Epidermal melanocyte (primary cell): ENCODE data around the gene FCHO1.
"Not testable (repeated sequence)": the region's sequence is repeated elsewhere in the genome, so short reads cannot be mapped to it uniquely, and the experiment has no call there.

Experiments used
- DNase-seq: peaks from one replicate; pipeline ENCODE4 v3.0.0; 2011; ENCODE audit warnings: low spot score; ENCODE audit not compliant: insufficient read length

Gene FCHO1

GRCh38 chr19:17794412-17794730, 43.1 kb downstream of the FCHO1 start:
- DNase-seq = no peak

DNA sequence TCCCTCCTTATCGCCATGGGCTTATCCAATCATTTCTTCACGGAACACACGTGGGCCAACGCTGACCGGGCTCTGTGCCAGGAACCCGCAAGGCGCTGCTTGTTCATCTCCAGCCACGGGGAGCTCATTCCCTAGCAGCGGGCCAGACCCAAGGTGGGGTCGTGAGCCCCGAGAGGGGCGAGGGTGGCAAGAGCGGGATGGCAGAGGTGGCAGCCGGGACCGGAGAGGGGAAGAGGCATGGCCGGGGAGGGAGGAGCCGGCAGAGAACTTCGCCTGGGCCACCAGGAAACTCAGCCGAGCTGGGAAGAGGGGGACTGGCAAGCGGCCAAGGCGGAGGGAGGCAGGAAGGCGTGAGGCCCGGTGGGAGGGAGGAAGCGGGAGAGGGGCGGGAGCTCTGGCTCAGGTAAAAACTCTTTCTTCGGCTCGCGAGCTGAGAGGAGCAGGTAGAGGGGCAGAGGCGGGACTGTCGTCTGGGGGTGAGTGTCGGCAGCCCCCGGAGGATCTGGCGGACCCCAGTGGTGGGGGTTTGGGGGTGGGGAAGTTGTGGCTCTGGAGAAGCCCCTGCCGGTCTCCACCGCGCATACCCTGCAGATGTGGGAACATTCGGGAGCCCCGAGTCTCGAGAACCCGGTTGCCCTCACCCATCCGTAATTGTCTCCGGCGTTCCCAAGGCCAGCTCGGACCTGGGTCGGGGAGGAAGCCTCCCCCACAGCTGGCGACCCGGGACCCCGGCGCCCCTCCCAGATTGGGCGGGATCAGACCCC, 43.6 kb downstream of the FCHO1 start, which contains the start of gene B3GNT3:
Gene B3GNT3 (plus strand): TSS at position 408 of the 764 bp plus-strand sequence. CDS start 12,670 bp downstream, outside the sequence.
- DNase-seq = no peak

DNA sequence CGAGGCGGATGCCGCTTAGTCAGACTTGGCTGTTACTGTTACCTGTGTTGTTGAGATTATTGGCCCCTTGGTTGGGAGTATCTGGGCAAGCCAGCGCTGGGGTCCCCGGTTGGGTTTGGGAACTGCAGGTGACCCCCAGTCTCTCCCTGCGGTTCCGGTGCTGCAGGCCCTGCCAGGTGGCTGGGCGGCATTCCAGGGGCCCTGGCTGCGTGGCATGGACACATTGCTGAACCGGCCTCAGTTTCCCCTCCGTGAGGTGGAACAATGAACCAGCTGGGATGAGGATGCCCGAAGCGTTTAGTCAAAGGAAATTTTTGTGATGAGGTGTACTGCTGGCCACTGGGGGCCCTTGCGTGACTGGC, 44.2 kb downstream of the FCHO1 start:
- DNase-seq = no peak

- DNase-seq = no peak
Observed at GRCh38 chr19:17796013-17796837, 44.9 kb downstream of the FCHO1 start.

DNA sequence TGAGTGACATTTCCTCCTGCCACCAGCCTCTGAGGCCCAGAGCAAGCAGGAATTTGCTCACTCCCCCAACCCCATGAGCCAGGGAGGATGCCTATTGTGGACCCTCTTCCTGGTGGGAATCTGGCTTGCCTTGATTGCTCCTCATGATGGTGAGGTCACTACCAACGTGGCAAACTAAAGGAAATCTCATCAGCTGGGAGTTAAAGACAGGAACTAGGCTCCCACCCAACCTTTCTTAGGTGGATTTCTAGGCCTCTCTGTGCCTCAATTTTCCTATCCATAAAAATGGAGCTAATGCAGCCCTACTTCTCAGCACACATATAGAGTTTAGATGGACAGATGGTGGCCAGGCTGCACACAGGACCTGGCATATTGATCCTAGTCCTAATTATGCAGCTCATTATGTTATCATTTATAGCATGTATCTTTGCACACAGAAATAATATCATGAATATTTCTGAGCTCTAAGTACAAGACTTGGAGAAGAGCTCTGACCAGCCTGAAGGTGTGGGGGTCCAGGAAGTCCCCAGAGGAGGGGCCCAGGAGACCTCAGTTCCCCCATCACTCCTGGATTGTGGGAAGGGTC, 45.7 kb downstream of the FCHO1 start:
- DNase-seq = no peak

GRCh38 chr19:17797424-17798201, 46.3 kb downstream of the FCHO1 start:
- DNase-seq = no peak

- not testable (repeated sequence) for DNase-seq
Observed at GRCh38 chr19:17798599-17798998, 47.3 kb downstream of the FCHO1 start.

DNA sequence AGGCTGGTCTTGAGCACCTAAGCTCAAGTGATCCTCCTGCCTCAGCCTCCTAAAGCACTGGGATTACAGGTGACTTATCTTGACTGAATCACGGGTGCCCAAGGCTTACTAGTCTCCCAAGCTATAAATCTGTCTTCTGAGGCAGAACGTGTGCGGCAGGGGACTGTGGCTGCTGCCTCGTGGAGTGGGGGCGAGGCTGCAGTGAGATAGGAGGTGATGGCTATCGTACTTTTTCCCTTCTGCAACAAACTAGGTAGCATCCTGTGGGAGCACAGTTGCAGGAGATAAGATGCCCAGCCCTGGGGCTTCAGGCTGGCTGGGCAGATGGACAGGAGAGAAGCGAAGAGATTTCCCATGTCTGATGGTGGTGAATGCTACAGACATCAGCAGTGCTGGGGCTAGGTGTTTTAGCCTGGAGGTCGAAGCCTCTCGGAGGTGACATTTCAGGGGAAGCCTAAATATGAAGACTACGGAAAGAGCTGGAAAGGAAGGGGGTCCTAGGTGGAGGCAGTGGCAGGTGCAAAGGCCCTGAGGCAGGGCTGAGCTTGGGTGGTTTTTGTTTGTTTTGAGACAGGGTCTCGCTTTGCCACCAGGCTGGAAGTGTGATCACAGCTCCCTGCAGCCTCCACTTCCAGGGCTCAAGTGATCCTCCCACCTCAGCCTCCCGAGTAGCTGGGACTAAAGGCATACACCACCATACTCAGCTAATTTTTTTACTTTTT, 51.0 kb downstream of the FCHO1 start:
- DNase-seq = no peak

GRCh38 chr19:17803264-17803896, 52.1 kb downstream of the FCHO1 start:
- no peak for DNase-seq

DNA sequence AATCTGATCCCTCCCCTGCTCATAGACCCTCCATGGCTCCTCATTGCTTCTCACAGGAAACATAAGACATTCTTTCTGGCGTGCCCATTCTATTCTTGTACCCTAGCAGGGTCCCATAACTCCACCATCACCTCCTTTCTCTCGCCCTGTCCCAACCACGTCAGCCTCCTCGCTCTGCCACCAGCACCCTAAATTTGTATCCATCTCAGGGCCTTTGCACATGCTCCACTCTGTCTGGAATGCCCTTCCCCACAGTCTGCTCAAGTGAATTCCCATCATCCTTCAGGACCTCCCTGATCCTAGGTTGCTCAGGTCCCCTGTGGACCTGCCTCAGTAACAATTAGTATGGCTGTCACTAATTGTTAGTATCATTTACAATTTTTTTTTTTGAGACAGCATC, 54.1 kb downstream of the FCHO1 start:
- no peak for DNase-seq

DNA sequence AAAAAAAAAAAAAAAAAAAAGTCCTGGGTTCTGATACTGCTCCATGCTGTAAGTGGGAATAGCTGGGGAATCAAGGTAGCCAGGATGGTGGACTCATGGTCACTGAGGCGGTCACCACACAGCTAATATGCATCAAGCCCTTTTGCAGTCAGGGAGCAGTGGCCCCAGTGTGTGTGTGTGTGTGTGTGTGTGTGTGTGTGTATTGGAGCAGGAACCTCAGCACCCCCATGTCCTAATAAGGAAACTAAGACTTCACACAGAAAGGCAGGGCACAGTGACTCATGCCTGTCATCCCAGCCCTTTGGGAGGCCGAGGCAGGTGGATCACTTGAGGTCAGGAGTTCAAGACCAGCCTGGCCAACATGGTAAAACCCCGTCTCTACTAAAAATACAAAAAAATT, 55.7 kb downstream of the FCHO1 start:
- no peak for DNase-seq

- no peak for DNase-seq
Observed at GRCh38 chr19:17807731-17808316, 56.5 kb downstream of the FCHO1 start.

GRCh38 chr19:17811103-17811502, 59.8 kb downstream of the FCHO1 start:
- no peak for DNase-seq

DNA sequence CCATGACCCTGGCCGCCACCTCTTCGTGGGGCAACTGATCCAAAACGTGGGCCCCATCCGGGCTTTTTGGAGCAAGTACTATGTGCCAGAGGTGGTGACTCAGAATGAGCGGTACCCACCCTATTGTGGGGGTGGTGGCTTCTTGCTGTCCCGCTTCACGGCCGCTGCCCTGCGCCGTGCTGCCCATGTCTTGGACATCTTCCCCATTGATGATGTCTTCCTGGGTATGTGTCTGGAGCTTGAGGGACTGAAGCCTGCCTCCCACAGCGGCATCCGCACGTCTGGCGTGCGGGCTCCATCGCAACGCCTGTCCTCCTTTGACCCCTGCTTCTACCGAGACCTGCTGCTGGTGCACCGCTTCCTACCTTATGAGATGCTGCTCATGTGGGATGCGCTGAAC, 60.4 kb downstream of the FCHO1 start:
- DNase-seq = no peak

GRCh38 chr19:17812099-17812498, 60.8 kb downstream of the FCHO1 start:
- no peak for DNase-seq

DNA sequence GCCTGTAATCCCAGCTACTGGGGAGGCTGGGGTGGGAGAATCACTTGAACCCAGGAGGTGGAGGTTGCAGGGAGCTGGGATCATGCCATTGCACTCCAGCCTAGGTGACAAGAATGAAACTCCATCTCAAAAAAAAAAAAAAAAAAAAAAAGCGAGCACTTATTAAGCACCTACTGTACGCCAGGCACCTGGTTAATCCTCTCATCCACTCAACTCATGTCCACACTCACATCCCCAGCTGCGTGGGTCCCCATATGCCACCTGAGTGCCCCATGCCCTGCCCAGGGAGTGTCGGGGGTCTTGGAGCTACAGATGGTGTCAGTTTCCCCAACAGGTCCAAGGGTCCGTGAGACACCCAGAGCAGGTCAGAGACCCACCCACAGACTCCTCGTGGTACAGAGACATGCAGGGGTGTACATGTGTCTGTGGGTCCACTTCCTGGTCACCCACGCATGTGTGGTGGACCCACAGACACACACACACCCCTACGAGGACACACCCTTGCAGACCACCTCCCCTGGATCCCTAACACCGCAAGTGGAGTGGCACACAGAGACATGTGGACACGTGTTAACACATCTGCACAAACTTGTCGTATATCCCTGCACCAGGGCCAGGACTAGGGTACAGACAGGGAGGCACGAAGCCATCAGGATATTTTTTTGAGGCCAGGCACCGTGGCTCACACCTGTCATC, 66.5 kb downstream of the FCHO1 start:
- DNase-seq = no peak

DNA sequence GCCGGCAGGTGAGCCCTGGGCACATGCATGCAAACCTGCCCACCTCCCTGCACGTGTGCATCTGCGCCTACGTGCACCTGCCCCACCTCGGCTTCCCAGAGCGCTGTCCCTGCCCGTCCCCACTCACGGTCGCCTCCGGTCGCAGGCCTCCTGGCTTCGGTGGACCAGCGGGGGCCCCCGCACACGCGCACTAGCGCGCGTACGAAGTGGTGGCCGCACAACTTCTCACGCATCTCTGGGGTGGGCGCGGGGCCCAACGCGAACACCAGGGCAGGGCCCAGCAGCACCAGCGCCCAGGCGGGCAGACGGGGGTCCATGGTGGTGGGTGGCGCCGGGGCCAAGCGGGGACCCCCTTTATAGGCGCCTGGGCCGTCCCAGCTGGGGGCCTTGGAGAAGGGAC, 69.9 kb downstream of the FCHO1 start, which contains the start of gene INSL3:
Gene INSL3 (minus strand): TSS at position 330 of the 400 bp plus-strand sequence. CDS start 13 bp downstream, at position 317.
- DNase-seq = no peak

DNA sequence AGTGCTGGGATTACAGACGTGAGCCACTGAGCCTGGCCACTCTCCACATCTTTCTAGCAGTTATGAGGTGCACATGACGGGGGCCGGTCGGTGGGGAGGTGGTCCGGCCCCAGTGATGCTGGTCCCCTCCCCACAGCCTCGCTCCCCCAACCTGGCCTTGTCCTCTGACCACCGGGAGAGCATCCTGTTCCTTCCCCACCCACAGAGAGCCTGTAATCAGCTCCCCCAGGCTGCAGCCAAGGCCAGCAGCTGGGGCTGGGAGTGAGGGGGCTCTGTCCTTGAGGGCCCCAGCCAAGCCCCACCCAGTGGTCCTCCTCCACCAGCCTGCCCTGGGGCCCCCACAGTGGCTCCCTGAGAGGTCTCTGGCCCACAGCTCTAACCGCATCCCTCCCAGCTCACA, 73.1 kb downstream of the FCHO1 start:
- no peak for DNase-seq

DNA sequence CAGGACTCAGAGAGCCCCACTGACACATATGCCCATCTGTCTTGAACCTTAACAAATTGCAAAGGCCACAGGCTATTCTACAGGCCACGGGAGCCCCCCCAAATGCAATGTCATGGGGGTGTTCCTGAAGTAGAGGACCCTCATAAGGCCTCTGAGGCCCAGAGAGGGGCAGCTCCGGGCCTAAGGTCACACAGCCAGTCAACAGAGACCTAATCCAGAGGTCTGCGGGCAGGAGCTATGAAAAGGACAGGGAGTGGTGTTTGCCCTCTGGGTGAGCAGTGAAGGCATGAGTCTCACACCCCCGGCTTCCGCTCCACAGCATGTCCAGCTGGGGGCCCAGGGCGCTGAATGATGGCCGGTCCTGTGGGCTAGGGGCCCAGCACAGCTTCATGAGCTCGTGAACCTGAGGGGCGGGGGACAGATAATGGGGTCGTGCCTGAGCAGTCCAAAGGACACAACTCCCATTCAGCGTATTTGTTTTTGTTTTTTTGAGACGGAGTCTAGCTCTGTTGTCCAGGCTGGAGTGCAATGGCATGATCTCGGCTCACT, 75.3 kb downstream of the FCHO1 start:
- no peak for DNase-seq
